ENCODE measurements around the gene FER.

FER gene

DNA sequence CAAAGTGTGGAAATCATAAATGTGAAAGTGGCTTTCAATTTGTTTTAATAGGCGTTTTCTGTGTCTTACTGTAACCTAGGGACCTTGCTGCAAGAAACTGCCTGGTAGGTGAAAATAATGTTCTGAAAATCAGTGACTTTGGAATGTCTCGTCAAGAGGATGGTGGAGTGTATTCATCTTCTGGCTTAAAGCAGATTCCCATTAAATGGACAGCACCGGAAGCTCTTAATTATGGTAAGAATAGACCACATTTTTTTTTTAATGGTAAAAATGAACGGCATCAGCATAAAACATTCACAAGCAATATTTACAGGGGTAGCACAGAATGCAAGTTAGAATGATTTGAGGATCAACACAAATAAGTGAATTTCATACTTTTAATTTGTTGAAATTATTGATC lies 433.0 kb downstream of the FER start:
- no peak for DNase-seq (ENCODE audit: low spot score)

DNA sequence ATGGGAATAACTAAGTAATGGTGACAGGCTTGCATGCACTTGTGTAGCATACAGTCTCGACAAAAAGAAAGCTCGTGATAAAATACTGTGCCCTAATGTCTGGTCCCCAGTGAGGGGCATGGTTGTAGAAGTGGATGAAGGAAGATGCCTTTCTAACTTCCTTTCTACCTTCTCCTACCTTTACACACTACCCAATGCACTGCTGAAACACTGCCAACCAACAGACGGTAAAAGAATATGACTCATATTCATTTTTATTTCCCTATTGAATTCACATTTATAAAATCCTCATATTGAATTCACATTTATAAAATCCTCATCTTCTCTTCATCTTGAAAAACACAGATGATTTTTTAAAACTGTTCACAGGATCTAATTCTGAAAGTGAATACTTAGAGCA lies 439.1 kb downstream of the FER start:
- no peak for DNase-seq (ENCODE audit: low spot score)

DNA sequence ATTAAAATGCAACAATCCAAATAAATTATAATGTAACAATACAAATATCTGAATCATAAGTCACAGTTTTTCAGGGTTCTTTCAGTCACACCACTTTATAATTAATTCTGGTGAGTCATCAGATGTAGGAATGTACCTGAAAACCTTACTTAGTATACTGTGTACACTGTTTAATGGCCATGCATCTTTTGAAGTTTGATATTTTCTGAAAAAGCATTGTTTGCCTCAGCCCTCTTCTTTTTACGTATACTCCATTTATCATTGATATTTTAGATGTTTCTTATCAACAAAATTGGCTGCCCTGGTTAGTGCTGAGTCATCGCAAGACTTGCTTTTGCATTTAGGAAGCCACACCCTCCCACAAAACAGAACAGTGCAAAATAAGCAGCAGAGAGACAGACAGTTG lies 443.5 kb downstream of the FER start:
- no peak for DNase-seq (ENCODE audit: low spot score)

DNA sequence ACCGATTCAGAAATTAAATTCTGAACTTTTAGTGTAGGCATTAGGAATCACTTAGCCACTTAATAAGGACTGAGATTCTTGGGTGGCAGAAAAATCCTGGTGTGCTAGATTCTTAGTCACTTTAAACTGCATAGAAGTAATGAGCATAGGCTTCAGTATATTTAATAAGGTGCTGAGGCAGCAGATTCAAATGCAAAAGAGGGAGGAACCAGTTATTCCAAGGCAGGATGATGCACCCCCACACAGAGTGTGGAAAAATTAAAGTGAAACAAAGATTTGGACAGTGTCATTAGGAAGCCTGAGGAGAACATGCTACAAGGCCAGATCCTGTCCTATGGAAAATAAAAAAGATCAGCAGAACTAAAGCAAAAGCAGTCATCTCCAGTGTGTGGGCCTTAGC lies 444.3 kb downstream of the FER start:
- no peak for DNase-seq (ENCODE audit: low spot score)

DNA sequence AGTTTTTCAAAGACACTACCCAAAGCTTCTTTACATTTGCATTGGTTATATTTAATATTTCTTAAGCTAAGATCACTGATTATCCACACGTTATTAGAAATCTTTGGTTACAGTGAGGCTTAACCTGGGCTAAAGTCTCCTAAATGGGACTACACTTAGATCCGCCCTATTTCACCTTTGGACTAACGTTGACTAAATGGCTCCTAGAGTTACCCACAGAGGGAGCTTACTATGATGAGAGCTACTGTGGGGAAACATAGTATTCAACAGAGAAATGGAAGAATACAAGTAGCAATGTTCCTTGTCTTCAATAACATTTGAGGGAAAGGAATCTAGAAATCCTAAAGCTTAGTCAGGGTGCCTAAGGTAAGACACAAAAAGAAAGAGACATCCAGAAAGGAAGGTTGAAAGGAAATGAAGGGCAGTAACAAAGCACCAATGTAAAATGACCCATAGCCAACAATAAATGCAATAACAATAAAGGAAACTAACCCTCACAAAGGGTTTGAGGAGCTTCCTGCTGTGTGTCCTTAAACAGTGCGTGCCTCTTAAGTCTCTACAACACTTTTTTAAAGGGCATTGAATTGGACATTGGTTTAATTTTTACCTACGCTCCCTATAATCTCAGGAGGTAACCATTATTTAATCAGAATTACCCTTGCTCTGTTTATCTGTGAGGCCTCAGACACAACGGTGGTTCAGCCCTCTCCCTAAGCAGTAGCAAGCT lies 445.0 kb downstream of the FER start:
- no peak for DNase-seq (ENCODE audit: low spot score)

DNA sequence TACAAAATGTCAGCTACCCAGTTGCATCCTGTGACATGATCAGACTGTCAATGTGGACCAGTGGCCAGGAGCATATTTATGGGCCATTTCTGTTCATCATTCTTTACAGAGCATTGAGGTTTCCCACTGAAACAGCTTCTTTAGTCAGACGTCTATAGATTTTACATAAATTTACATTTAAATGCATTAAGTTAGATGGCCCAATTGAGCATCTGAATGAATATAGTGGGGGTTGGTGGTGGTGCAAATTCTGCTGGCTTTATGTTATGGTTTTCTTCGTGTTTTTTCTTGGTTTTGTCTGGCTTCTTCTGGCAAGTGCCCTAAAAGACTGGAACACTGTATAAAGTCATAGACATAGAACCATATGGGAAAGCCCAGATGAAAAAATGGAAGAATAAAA lies 448.0 kb downstream of the FER start:
- no peak for DNase-seq (ENCODE audit: low spot score)

DNA sequence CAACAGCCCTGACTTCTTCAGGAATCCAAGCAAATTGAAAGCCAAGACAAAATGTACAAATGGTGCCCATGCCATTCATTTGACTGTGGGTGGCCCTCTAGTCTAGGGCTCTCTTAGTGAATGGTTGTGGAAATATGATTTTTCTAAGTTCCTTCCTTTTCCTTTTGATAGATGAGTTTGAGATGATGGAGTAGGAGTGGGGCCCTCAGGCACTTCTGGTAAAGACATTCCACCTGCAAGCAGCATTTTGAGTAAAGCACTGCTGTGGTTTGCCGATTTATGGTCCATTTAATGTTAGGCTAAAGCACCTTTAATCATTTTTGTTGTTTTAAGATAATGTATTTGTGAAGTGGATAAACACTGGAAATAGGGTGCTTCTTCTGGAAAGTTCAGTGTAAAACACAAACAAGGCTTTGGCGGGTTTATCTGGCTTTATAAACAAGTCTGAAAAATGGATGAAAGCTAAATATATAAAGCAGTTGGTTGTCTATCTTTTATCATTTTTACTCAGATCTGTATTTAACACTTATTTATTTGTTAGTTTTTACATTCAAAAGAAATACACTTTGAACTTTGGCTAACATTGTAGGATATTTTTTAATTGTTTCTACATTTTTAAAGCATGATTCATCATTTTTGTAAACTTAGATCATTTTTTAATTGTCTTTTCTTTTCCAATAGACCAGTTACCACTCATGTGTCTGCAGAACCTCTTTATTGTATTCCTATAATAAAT lies 448.6 kb downstream of the FER start:
- no peak for DNase-seq (ENCODE audit: low spot score)

DNA sequence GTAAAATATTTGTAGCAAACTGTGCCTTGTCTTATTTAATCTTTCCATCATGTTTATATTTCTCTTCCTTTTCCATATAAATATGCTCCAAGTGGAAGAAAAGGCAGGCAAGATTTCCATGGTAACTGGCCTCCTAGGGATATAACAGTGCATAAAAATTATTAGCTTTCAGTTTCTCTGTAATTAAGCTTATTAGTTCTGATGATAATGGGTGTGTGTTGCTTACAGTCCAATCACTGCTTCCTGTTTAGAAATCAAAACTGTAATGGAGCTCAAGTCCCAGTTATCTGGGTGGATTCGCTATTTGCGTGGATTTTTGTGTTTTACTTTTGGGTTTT lies 449.1 kb downstream of the FER start:
- DNase-seq (ENCODE audit: low spot score), result no peak

DNA sequence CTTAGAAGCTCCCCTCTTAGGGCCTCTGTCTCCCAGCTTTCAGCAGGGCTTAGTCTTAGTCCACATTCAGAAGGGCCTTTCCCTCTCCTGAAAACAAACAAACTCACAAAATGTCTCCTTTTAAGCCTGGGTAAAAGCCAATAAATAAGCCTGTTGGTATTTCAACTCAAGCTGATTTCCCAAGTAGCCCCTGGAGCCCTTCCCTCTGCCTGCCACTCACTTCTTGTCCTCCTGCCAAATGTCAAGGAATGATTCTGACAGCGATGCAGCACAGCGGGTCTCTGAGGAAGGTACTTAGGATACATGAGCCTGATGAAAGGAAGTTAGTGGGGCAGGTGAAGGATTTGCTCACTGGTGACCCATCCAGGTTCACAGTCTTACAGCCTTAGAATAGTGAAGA lies 451.6 kb downstream of the FER start:
- DNase-seq (ENCODE audit: low spot score), result no peak

DNA sequence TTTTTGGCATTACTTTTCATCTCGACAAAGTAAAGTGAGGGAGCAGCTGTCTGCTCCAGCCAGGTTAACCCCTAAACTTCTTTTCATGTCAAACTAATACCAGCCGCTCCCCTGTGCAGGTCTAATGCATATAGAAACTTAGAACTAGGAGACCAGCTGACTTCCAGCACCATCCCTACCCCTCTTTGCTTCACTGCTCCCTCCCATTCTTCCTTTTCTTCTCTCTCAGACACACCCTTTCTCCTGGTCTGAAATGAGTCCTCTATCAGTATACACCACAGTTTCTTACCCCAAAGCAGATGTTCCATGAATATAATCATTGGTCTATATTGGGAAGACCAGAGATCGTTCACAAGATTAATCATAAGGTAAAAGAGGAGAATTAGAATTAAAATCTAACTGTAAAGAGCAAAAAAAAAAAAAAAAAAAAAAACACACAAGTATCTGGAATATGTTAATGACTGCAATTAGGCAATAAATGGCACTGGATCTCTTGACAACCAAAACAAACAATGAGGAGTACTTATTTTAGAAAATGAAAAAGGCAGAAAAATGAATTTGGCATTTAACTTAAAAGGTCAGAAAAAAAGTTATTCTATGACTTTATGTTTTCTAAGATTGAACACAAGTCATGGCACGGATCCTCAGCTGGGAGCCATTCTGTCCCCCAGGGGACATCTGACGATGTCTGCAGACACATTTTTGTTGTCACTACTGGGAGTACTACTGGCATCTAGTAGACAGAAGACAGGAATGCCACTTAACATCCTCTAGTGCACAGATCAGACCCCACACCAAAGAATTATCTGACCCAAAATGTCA lies 452.3 kb downstream of the FER start:
- no peak for DNase-seq (ENCODE audit: low spot score)

DNA sequence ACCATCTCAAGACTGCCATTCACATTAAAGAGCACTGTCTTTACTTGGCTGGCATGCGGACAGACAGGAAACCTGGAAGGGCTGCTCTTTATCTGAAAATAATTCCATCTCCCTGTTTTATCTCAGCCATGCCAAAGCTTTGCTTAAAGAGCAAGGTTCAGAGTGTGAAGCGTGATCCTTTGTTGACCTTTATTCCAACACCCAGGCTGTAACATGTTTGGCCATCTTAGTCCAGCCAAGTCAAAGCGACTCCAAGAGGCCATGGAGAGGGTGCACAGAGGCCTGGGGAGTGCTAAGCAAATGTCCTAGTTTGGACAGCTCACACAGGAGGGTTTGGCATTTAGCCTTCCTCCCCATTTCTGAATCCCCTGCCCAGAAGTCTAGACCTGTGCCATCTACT lies 467.3 kb downstream of the FER start:
- DNase-seq (ENCODE audit: low spot score), result no peak

DNA sequence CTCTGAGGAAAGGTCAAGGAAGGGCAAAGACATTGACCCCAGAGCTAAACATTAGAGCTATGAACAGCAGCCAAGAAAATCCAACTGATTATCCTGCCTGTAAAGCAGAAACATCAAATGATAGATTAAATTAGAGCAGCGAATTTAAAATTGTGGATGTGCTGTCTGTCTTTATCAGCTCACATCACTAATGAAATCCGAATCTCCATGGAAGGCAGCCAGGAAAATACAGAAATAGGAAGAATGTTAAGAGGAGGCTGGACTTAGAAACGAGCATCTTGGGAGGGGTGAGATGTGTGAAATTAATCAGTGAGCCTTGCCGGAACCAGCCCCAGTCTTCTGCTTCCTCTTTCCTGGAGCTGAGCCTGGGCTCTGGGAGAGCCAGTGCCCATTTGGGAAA lies 471.1 kb downstream of the FER start:
- no peak for DNase-seq (ENCODE audit: low spot score)

DNA sequence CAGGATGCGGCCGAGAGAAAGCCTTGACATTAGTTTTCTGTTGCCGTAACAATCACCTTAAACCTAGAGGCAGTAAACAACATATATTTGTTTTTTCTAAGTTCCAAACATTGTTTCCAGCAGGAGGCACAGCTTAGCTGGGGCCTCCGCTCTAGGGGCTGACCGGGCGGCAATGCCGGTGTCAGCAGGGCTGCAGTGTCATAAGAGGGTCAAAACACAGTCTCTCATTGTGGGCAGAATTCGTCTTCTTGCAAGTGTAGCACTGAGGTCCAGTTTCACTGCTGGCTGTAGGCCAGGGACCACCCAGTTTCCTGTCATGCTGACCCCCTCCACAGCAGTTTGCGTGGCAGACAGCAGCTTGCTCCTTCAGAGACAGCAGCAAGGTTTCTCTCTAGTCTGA lies 475.8 kb downstream of the FER start:
- peak; percentile 50 for DNase-seq (ENCODE audit: low spot score)

DNA sequence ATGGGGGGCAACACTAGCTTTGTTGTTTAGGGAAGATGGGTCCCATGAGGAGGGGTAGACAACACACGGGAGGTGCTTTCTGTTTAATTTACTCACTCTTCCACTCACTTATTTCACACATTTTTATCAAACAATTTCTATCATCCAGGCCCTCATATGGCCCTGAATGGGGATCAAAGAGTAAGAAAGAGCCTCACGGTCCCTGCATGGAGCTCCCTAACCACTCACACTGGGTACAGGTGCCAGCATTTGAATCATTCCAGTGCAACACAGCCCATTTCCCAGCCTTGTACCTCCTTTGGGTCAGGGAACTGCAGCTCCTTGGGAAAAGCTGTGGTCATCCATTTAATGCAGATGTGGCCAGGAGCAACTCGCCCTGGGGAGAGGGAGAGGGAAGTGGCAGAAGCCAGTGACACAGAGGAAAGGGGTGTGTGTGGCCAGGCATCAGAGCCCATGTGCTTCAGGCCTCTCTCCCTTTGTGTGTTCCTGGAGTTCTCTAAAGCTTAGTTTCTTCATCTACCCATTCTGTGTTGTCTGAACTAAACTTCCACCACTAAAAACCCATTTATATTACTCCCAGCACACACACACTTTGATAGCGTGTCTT lies 476.7 kb downstream of the FER start:
- DNase-seq (ENCODE audit: low spot score), result no peak

DNA sequence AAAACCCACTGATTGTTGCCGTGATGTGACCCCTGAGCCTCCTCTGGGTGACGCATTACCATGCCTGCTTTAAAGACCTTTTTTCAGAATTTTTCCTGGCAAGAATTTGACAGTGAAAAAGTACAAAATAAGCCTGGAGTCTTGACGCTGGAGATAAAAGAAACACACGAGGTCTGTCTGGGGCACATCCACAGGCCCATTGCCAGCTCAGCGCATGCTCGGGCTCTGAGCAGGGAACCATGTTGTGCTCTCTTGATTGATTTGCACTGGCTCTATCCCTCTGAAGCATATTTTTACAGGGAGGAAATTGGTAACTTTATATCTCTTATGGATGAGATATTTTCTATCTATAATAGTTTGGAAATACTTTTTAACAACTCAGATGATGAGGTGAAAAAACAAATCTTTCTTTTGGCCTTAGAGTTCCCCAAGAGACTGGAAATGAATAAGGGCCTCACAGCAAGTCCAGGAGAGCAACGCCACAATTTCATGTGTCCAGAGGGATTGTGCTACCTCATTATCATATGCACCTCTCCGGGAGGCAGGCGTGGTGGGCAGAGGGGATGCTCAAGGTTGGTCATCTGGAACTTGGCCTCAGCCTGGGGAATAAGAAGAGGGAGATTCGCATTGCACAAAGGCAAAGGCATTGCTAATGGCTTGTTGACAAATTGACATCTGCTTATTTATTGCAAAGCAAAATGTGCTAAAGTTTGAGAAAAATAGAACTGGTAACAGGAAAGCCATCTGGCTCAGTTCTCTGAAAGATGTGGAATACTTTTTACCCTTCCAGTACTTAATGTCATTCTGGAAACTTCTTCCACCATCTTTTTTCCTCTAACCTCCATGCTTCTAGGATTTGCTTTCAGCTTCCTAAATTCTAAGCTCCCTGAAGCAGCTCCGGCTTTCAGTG lies 478.3 kb downstream of the FER start:
- no peak for DNase-seq (ENCODE audit: low spot score)

DNA sequence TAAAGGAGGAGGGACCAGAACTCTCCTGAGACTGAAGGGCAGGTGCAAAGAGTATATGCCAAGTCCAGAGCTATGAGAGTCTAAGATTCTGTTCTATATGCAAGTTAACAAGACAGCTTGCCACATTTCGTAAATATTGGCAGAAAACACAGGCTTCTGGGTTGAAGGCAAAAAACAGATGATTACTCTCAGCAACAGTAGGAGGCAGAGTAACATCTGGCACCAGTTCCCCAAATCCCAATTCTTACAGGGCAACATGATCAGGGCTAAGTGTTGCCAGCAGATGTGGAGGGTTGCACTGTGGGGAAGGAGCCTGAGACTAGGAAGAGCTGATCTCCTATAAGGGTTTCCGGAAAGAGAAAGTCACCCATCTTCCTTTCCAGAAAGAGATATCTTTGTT lies 482.7 kb downstream of the FER start:
- no peak for DNase-seq (ENCODE audit: low spot score)

DNA sequence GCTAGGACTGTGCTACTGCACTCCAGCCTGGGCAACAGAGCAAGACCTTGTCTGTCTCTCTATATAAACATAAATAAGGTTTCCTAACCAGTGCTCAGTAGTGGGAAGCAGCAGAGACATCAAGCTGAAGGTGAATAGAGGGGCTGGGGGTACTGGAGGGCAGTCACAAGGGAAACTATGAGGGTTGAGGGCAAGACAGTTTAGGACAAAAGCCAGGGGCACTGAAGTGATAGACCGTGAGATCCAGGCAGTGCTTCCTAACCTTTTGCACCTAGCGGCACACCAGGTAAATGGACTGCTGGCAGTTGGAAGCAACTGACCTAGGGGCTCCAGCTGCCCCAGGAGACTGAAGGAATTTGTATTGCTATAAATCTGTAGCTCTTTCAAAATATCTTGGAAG lies 483.6 kb downstream of the FER start:
- no peak for DNase-seq (ENCODE audit: low spot score)

DNA sequence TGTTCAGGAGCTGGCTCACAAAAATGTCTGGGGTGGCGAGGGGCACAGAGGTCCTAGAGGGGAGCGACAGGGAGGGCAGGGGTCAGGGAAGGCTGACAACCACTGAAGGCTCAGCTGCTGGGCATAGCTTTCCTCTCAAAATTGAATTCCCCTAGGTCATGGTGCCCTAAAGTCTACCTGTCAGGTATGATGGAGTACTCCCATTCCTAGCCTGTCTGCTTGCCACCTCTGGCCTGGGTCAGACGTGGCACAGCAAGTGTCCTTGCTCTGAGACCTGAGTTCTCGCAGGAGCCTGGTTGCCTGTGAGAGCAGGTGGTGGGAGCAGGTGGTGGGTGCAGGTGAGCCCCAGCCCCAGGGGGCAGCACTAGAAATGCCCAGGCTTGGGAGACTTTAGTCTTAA lies 486.7 kb downstream of the FER start:
- DNase-seq (ENCODE audit: low spot score), result no peak

DNA sequence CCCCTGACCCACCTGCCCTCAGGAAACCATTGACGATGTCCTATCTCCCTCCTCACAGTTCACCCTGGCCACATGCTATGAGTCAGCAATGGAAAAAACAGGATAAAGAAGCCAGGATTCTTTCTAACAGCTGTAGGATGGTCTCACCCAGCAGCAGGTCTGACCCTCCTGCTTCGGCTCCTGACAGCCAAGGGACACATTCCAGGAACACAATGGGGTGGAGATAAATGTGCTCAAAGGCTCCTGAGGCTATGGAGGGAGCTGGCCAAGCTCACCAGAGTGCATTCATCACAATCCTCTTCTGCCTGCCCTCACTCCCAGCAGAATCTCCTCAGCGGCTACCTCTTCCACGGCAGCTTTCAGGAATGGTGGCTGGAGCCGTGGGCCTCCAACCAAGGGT lies 491.8 kb downstream of the FER start:
- DNase-seq (ENCODE audit: low spot score), result peak; percentile 49

DNA sequence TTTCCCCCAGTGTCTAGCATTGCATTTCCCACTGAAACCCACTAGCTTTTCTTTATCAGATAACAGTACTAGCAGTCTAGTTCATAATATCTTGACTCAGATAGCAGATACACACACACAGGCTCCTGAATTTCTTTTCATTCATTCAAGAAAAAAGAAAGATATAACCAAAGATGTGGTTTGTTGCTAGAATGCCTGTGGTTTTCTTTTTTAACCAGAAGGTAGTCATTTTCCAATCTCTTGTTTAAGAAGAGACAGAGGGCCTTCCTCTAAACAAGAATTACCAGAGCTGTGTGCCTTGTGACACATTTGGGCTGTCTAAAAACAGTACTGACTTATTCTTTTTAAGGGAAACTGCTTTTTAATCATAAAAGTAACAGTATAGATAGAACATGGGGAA lies 494.8 kb downstream of the FER start:
- DNase-seq (ENCODE audit: low spot score), result no peak

DNA sequence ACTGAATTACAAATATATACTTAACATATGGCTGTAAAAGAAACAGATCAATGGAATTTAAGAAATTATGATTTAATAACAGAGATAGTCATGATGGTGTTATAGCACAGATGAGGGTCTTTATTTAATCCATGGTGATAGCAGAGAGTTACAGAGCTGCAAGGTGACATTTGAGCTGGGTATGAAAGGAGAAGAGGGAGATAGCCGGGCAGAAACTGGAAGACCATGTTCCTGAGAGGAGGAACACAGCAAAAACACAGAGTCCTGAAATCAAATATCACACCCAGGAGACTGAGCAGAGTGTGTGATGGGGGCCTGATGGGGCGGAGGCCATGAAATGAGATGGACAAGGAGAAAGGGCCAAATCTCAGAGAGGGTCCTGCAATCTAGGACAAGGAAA lies 498.7 kb downstream of the FER start:
- no peak for DNase-seq (ENCODE audit: low spot score)

All from ecto neural progenitor cell (in vitro differentiated cells).